CMK (cell line): ENCODE data around the gene PGAP1.

Source experiments
- DNase-seq: peaks from one replicate; pipeline ENCODE4 v3.0.0-alpha.2; 2010; ENCODE audit warnings: low read depth

Gene PGAP1

DNA sequence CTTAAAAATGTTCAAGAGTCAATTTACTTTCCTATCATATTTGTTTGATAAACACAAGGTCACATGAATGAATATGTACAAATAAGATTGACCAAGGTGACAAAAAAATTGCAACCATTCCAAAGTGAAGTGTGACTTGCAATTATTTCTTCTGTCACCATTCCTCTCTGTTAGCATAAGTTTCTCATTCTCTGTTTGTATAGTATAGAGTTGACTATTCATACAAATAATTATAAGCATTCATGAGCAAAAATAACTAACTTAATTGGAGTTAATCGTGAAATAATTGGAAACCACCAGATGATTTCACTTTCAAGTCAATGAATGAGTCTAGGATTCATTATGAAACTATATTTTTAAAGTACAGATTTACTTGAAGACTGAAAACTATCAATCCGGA is 42.1 kb downstream of the PGAP1 start:
- DNase-seq, result no peak

DNA sequence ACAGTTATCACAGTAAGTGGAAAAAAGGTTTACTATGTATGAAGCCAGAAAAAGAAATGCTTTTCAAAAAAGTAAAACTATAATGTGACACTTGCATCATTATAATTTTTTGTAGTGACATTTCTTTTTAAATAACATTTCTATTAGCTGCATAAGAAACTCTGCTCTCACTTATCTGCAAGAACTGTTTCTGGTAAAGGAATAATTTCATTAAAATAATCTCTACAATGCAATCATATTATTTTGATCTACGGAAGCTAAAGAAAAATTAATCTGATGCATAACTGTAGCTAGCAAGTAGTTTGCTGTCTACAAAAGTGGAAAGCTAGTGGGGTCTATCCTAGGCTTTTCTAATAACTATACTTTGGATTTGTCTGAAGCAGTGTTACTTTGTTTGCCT is 50.1 kb downstream of the PGAP1 start:
- no peak for DNase-seq

DNA sequence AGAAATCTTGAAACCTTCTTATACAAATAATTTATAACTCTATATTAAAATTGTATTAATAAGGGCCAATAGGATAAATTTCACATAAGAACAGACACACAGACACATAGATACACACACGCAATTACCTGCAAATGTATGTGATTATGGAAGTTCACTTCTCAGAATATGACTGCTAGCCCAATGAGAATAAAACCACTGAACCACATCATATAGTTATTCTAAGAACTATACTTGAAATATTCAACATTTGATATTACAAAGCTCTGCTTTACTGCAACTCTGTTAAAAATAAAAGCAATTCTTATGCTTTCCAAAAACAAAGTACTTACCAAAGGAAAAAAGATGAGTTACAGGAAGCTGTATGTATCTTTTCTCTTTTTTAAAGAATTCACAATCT is 51.1 kb downstream of the PGAP1 start:
- DNase-seq, result no peak

DNA sequence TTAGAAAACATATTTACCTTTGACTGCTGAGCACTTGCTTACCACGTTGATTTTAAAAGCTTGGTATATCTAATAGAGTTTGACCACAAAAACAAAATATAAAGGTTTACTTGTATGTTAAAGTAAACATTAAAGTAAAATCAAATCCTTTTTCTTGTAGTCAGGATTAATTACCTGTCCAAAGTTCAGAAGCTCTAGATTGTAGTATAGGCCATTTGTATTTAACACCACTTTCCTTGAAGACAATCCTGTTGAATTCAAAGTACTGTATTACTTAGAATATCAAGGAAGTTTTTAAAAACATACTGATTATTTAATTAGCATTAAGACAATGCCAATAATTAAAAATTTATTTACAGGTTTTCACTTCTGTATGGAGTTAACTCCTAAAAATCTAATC is 53.0 kb downstream of the PGAP1 start:
- DNase-seq, result no peak

DNA sequence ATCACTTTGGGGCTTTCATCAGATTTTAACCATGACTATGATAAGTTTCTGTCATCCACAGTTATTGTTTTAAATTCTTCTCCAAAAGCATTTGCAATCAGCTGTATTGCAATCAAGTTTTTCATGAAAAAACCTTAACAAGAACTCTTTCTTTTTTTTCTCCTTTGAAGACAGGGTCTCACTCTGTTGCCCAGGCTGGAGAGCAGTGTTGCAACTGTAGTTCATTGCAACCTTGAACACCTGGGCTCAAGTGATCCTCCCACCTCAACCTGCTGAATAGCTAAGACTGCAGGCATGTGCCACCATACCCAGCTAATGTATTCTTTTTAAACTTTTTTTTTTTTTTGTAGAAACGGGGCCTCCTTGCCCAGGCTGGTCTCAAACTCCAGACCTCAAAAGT is 71.9 kb downstream of the PGAP1 start:
- no peak for DNase-seq

DNA sequence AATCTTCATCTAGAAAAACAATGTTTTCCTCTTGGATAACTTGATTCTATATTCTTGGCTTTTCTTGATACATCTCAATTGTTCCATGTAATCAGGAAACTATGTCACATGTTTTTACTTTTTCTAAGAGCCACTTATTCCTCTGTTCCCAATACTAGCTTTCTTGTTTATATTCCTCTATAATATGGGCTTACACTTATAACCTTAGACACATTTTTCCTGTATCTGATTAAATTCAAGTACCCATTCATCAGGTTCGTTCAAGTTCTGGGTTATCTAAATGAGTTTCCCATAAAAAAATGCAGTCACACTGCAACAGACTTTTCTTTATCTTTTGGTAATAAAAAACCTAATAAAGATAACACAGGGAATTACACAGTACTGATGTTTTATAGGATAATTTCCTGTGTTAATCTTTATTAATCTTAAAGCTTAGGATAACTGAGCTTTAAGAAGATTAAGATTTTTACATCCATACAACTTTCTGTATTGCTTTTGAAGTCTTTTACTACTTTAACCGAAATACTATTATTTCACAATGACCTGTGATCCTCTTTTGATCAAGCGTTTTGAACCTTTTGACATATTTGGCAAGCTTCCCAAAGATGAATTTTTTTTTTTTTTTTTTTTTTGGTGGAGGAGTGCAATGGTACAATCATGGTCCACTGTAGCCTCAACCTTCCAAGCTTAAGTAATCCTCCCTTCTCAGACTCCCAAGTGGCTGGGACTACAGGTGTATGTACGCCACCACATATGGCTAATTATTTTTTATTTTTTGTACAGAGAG is 73.0 kb downstream of the PGAP1 start:
- DNase-seq, result no peak

DNA sequence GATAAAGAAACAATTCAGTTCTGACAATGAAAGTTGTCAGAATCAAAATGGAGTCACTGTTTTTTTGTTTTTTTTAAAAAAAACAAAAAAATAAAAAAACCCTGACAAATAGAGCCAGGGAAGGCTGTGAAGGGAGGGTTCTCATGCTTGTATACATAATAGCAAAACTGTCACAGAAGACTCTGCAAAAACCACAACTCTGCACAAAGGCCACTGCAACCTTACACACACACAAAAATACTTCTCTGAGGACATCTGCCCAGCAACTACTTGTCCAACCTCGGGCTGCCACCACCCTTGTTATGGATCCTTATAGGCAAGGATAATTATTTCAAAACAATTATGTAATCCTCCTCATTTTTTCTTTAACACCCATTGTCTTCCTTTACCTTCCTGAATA is 75.4 kb downstream of the PGAP1 start:
- no peak for DNase-seq

DNA sequence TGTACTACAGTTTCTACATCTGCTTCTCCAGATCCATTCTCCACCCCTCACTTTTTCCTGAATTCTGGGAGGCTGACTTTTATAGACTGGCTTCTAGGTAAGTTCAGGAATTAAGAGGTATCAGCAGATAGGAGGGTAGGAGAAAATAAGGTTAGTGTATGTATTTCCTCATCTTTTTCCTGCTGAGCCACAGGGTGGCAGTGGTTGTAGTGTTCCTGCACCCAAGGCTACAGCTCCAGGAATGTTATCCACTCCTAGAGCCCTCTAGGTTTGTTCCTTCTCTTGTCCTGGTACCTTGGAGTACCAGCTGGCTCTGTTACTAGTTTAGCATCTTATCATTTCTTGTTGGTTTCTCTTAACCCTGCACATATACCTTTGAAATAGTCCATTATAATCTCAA is 76.6 kb downstream of the PGAP1 start:
- DNase-seq, result no peak

DNA sequence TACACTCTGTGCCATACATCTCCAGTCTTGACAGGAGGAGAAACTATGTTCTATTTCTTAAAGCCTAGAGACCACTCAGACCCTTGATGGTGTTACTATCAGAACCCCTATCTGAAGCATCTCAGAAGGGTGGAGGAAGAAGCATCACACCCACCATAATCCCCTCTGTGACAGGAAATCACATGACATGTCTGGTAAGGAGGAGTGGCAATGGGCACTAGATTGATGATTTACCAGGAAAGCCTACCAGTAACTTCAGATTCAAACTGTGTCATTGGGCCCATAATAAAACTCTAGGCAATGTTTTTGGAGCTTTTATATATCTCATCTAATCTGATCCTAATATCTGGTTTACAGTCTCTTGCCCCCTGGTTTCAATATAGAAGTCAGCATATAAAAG is 80.2 kb downstream of the PGAP1 start:
- DNase-seq, result no peak

DNA sequence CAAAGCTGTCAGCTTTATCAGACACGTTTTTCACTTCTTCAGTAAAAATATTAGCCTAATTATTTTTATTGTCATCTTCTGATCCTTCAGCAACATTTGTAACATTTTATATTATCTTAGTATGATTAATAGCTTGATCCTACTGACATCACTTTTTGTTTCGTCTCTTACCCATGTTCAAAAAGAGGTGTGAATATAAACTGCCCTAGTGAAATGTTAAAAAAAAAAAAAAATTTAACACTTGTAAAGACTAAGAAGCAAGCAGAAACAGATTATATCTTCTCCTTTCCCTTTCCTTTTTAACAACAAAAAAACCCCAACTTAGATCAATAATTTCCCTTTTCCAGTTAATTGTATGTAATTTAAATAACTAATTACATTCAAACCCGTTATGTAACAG is 81.1 kb downstream of the PGAP1 start:
- DNase-seq, result no peak

DNA sequence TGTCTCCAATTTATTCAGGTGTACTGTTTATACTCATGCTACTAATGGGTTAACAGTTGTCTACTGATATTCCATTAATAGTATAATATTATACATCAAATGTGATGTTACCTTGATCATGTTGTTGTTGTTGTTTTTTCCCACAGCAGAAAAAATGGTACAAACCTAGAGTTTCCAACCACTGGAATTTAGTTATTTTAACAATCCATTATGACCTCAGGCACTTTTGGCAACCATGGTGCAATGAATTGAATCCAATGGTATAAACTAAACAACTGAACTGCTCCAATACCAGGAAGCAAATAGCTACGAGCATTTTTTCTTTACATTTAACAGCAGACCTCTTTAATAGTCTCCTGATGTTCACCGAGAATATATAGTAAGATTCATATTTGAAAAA is 86.3 kb downstream of the PGAP1 start:
- no peak for DNase-seq

DNA sequence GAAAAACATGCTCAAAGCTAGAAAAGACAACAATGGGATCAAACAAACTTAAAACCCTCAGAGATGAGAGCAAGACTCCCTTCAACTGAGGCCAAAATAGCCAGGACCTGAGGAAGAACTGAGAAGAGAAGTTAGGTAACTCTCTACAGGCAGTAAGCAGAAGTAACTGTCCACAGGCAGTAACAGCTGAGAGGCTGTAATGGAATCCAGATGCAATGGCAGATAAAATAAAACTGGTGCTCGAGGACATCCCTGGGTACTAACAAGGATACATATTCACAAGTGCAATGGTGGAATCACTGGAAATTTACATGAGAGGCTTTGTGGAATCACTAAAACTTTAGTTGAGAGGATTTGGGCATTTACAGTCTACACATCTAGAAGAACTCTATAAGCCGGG is 86.9 kb downstream of the PGAP1 start:
- no peak for DNase-seq

DNA sequence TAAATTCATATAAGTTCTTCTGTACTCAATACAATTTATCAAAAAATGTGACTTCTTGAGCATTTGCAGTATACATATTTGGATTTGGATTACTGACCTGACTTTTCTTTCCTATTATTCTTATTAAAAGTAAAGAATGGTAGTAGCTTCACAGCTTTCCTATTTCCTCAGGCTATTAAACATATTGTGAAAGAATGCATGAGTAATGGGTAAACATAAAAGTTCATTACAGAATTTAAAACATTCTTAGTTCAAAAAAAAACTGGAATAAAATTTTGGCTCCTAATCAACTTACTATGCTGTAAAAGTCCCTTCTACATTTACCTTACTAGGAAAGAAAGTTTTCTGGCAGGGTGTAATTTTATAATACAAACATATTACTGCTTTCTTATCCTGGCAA is 90.1 kb downstream of the PGAP1 start:
- no peak for DNase-seq

DNA sequence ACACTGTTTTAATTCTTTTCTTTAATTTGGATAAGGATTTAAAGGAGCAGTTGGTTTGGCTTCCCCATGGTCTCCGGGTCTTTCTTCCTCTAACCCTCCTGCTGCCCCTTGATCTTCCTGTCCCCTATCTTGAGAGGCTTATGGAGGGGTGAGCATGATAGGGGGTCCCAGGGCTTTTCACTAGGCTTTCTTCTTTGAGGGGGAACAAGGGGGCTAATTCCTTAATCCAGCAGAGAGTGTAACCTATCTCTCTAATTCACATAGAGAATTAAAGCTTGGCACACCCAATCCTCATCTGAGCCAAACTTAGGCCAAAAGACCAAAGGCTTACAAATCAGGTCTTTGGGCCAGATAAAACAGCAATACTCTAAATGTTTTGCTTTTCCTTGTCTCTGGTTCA is 95.8 kb downstream of the PGAP1 start:
- DNase-seq, result no peak

DNA sequence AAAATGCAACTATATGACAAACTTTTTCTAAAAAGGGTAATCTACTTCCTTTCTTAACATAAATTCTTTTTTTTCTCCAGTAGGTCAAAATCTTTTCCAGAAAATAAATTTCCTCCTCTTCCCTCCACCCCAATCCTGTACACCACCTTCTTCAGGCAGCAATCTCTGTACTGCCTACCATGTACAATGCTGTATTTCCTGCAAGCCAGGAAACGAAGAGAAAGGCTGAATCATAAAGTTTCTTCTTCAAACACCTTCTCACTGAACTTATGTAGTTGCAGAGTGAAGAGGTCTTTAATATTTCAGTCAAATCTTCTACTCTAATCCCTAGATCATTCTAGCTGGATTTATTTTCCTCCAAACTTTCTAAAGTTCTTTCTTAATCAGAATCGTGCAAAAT is 99.2 kb downstream of the PGAP1 start:
- DNase-seq, result no peak

DNA sequence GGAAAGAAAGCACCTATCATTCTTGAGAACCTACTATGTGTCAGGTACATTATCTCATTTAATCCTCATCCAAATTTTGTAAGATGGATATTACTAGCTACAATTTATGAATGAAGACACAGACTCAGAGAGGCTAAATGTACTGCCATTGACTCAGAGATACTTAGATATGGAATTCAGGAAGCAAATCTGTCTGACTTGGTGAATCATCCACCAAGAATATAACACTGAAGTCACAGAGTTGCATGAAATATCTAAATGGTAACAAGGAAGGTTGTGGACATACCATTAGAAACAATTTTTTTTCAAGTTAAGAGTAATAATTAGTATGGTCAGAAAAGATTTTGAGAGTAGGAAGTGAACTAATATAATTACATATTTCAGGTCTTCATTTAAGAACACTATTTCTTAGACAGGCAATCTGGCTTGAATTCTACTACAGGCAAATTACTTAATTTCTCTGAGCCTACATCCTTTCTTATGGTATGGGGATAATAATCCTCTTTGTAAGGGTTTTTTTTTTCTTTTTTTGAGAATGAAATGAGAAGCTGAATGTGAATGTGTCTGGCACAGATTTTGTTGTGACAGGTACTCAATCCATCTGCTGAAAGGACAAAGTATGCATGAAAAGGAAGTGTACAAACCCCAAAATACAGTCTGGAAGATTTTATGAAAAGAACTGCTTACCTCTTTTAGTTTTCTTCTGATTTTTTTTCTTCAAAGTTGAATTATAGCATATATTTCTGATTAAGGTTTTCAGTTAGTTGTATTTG is 102.6 kb downstream of the PGAP1 start:
- no peak for DNase-seq

DNA sequence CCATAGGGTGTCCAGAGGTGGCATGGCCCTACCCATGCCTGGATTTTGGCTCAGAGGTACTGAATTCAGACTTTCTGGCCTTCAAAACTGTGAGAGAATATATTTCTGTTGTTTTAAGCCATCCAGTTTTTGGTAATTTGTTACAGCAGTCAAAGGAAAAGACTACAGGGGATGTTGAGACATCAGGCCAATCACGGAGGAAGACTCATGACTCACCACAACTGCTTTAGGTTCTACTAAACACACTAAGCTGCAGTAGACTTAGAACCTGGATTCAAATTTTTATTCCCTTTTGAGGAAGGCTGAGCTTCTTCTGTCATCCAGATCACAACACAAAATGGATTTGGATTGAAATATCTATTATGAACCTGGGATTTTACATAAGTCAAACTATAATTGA is 105.3 kb downstream of the PGAP1 start:
- no peak for DNase-seq

DNA sequence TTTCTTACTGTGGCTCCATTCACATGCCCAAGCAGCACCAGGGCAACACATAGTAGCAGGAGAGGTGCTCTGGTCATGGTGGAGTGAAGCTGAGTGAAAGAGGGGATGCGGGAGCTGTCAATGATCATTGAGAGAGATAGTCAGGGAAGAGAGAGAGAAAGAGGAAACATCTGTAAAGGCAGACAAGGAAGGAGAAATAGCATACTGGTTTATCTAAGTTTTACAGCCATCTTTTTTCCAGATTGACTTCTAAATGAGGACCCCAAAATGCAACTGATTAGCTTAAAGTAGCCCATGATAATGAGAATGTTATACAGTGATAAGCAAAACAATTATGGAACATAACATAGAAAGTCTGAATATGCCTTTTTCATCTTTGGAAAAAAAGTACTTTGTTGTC is 117.2 kb downstream of the PGAP1 start, which contains the start of gene C2orf66:
Gene C2orf66, minus strand, starts transcription at position 96 of the 400 bp plus-strand sequence. Its CDS starts 19 bp downstream, at position 77.
- DNase-seq, result peak; percentile 81

DNA sequence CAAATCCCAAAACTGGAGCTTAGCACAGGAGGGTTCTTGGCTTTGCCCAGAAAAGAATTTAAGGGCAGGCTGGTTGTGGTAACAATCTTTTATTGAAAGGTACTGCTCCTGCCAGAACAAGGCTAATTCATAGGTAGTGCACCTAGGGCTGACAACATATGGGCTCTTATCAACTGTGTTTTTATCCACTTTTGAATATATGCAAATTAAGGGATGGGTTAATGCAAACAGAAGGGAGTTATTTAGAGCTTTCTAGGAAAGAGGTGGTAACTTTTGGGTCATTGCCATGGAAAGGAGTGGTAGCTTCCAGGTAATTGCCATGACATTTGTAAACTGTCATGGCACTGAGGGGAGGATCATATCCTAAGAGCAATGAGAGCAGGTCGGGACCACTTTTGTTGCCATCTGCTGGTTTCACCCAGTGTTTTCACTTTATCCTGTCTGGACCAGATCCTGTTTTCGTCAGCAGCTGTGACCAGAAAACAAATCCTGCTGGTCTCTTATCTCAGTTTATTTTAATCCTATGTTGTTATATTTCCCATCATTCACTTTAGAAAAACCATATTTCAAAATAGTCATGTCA is 118.3 kb downstream of the PGAP1 start:
- no peak for DNase-seq

DNA sequence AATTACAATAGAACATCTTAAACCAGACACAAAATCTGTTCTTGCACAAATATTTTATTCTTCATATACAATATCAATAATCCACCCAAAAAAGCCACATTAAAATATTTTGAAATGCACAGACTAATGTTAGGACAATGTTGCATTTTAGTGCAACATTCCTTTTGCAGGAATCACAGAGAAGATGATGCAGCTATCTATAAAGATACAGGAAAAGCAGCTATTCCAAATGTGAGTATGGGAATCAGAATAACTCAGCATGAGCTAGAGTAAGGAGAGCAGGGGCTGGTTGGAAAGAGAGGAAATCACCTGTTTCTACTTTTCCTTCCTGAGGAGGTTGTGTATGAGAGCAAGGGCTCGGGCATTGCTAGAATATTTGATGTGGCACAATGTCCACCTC is 122.1 kb downstream of the PGAP1 start:
- no peak for DNase-seq

DNA sequence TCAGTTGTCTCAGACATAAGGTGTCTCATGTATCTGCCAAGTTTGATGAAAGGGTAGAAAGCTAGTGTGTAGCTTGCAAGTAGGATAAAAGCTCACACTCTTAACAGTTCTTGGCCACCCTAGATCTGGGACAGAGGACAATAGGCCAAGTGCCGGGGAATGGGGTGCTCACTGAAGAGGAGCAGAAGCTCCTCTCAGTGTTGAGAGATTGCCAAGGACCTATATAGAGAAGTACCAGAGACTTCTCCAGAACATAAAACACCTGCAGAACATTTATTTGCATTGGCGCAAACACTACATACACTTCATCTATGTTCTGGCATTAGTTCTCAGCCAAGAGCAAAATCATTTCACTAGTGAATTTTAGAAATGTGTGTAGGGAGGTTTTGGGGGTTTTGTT is 124.1 kb downstream of the PGAP1 start:
- no peak for DNase-seq

DNA sequence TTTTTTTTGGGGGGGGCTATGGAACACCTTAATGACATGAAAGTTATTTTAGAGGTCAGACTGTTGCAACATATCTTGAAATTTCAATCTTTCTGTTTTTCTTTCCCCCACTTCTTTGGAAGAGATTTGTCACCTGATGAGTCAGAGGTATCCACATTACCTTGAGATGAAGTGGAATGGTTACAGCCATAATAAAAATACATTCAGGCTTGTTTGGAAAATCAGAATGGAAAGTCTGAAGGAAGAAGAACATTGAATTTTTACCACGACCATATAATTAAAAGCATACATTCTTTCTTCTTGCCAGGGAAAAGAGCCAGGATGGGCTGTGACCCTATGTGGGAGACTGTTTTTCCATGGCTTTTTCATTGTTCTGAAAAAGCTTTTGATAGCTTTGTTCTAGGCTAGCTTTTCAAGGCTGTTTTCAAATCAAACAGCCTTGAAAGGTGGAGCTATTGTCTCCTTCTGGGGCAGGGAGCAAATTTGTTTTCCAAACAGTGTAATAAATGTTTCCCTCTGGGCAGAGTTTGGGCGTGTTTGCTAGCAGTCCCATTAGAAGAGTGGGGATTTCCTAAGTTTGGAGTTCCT is 124.7 kb downstream of the PGAP1 start:
- DNase-seq, result no peak

DNA sequence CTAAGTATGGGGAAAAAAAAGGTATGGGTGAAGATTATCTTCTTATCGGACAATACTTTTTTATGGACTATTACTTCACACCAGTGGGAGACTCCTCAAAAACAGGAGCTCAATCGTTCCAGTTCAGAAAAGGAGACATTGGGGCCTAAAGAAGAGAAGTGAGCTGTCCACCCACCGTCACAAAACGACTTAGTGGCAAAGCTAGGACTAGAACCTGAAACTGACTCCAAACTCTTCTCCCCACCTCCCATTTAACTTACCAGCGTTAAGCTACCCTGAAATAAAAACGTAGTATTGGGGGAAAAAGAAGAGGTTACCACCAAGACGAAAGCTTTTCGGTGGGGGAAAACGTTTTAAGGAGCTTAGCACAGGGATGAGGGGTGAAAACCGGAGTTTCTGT is 127.5 kb downstream of the PGAP1 start:
- DNase-seq, result no peak
